Stimulated activated CD8-positive, alpha-beta memory T cell treated with anti-CD3 and anti-CD28 coated beads, Interleukin-7, amount 100 ng/mL, for 4 hours (primary cell): Measurements from ENCODE around the gene TEAD3.
"Not testable (repeated sequence)": the region's sequence is repeated elsewhere in the genome, so short reads cannot be mapped to it uniquely, and the experiment has no call there.

Experiments
- DNase-seq, 2 donors: peaks; one replicate each; pipeline ENCODE4 v3.0.0-alpha.2; 2020; ENCODE audit warnings: low read depth in 2 of 2

The TEAD3 gene

DNA sequence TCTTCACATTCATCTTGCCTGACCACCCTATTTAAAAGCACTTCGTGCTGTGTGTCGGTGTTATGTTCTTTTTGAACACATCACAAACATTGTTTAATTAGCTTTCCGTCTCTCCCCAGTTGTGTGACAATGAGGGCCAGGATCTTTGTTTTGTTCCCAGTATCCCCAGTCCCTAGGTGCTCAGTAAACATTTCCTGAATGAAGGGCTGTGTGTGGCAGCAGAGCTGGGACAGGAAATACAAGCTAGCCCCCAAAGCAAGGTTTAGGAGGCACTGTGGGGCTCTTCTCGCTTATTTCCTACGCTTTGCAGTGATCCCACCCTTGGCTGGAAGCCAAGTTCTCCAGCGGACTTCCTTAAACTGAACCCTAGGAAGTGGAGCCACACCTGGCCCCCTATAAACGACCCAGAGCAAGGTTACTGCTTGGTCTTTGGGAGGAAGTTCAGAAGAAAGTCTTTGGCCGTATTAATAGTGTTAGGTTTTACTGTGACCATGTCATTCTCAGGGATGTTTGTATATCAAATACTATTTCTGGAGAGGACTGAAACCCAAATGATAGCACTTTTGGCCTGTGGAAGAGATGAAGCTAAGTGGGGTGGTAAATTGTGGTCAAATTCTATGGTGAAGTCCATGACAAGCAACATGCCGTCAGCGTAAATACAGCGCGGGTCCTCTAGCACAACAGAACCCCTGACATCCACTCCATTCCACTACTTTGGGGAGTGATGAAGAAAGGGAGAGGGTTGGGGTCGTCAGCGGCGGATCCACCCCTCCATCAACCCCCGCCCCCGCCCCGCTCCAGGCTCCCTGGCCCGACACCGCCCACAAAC is 45.3 kb downstream of the TEAD3 start:
- DNase-seq: no peak

GRCh38 chr6:35449287-35449881 is 47.5 kb downstream of the TEAD3 start:
- no peak for DNase-seq

DNA sequence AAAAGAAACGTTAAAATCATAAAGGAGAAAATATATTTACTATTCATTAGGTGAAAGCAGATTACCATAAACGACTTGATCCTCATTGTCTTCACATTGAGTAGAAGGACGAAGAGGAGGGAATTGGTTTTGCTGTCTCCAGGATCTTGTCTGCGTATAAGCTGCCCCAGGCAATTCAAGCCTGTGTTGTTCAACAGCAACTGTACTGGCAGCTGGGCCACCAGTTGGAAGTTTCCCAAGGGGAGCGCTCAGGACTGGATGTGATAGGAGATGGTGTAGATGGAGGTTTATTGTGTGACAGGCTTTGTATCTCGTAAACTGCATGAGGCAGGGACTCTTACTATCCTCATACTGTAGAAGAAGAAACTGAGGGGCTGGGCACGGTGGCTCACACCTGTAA is 48.7 kb downstream of the TEAD3 start:
- no peak for DNase-seq

GRCh38 chr6:35445691-35446090 is 51.2 kb downstream of the TEAD3 start:
- DNase-seq: no peak

DNA sequence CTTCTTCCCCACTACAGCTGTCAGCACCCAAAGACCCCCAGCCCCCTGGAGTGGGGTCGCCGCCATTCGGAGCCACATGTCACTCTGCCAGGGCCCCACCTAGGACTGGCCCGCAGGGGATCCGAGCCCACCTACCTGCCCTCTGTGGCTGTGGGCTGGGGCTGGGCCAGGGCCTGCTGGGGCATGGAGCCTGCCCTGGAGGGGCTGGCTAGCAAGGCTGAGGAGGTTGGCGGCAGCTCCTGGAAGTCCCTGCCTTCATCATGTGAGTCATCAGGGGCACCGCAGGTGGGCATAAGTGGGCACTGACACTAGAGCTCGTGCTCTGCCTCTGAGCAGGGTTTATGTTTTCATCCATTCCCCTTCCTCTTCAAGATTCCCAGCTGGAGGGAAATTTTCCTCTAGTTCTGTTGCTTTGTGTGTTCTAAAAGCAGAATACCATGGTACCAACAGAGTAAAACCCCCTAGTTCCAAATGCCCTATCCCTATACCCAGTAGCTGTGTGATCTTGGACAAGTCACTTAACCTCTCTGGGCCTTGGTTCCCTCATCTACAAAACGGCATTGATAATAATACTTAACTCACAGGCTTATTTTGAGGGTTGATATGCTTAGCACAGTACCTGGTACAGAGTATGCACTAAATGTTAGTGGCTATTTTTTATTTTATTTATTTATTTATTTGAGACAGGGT is 53.4 kb downstream of the TEAD3 start:
- no peak for DNase-seq

- no peak for DNase-seq
Observed at GRCh38 chr6:35442693-35443092, 54.2 kb downstream of the TEAD3 start.

DNA sequence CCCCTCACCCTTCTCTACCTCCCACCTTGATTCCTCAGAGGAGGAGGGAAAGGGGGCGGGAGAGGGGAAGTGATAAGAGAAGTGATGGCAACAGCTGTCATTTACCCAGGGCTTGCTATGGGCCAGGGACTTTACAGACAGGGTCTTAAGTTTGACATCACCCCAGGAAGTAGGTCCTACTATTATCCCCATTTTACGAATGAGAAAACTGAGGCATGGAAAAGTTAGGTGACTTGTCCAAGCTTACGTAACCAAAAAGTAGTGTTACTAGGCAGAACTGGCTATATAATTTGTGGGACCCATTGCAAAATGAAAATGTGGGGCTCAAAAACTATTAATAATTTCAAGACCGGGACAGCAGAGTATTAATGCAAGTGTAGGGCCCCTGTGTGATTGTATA is 55.2 kb downstream of the TEAD3 start:
- no peak for DNase-seq

GRCh38 chr6:35441205-35441604 is 55.7 kb downstream of the TEAD3 start:
- DNase-seq: no peak

DNA sequence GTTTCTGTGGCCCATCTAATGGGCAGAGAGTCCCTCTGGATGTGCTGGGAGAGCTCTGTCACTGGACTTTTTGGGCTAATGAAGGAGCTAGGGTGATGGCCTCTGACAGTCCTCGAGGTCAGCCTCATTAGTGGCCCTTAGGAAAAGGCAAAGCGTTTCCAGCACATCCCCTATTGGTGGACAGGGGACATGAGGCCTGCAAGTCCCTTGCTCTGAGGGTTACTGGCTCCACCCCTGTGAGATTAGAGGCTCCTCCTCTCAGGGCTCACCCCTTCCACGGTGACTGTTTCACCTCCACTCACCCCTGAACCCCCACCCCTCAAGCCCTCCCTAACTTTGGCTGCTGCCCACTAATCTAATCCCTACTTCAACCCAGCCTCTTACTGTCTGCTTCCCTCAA is 57.6 kb downstream of the TEAD3 start:
- DNase-seq: no peak

DNA sequence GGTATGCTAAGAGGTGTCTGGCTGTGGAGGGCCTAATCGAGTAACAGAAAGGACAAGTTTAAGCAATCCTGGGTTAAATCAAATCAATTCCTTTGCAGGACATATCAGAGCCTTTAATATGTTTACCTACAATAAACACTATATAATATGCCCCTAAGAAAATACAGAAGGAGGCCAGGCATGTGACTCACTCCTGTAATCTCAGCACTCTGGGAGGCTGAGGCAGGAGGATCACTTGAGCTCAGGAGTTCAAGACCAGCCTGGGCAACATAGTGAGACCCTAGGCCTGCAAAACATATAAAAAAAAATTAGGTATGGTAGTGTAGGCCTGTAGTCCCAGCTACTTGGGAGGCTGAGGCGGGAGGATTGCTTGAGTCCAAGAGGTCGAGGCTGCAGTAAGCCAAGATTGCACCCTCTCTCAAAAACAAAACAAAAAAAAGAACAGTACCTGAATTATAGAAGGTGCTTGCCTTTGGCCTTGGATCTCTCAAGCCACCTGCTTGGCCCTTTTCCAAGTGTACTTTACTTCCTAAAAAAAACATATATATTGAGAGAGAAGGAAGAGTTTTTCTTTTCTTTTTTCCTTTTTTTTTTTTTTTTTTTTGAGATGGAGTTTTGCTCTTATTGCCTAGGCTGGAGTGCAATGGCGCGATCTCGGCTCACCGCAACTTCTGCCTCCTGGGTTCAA is 58.4 kb downstream of the TEAD3 start:
- not testable (repeated sequence) for DNase-seq

GRCh38 chr6:35436071-35436857 is 60.6 kb downstream of the TEAD3 start:
- no peak for DNase-seq

GRCh38 chr6:35435074-35435837 is 61.6 kb downstream of the TEAD3 start:
- no peak for DNase-seq

GRCh38 chr6:35432702-35433101 is 64.2 kb downstream of the TEAD3 start:
- DNase-seq: not testable (repeated sequence)

- no peak for DNase-seq
Observed at GRCh38 chr6:35432291-35432690, 64.6 kb downstream of the TEAD3 start.

DNA sequence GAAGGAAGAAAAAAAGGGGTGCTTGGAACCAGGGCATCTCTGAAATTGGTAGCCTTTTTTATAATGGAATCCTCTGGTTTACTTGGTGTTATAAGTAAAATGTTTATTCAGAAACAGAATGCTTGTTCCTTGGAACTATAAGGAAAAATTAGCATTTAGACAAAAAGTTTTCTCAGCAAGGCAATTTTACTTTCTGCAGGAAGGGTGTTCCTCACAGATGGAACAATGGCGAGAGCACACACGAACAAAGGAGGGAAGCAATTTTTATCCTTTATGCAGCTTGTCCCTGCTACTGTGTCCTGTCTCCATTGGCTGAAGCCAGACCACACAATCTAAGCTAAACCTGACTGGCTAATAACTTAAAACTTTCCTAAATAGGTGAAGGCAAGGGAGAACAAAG is 67.4 kb downstream of the TEAD3 start:
- DNase-seq: no peak

DNA sequence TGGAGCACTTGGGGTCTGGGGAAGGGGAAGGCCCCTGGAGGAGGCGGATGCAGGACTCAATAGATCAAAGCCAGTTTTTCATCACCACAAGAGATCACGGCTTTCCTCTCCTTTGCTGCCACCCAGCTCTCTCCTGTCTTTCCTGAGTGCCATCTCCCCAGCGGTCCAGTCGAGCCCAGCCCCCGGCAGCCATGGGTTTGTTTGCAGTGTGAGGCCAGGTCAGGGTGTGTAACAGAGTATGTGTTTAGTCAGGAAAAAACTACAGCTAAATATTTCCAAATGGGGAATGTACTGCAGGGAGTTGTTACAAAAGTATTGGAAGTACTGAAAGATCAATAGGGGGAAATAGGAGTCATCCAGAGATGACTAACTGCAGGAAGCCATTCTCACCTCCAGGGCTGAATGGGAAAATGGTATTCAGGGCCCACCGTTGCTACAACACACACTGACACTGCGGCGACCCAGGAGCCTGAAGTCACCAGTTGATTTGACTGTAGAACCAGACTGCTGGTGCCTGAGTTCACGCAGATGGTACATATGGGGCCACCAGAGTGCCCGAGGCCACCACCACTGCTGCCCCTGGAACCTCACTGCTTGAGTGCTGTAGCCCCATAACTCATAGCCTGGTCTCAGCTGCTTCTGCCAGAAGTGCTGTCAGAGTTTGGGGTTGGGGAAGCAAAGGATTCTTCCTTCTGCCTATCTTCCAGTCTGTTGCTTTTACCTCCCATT is 68.3 kb downstream of the TEAD3 start:
- DNase-seq: no peak

DNA sequence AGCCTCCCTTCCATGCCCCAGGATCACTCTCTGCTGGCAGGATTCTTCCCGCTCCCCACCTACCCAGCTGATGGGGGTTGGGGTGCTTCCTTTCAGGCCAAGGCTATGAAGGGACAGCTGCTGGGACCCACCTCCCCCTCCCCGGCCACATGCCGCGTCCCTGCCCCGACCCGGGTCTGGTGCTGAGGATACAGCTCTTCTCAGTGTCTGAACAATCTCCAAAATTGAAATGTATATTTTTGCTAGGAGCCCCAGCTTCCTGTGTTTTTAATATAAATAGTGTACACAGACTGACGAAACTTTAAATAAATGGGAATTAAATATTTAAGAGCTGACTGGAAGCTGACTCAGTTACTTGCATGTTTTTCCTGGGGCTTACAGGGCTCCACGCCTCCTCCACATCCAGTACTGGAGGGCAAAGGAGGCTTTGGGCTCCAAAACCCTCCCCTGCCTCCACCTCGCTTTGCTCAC is 69.0 kb downstream of the TEAD3 start:
- no peak for DNase-seq

GRCh38 chr6:35427435-35427834 is 69.4 kb downstream of the TEAD3 start:
- DNase-seq: no peak

- DNase-seq: no peak
Observed at GRCh38 chr6:35426074-35426473, 70.8 kb downstream of the TEAD3 start.

DNA sequence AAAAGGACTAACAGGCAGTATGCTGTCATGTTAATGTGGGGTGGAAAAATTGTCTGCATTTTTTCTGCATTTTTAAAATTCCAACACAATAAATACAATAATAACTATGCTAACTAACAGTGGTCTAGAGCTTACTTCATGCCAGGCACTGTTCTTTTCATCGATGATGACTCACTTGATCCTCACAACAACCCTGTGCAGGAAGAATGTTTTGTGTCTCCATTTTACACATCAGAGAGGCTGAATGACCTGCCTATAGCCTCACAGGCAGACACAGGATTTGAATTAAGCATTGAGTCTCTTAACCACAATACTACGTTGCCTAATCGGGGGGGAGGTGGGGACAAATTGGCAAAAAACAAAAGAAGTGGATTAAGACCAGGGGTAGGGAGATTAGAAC is 71.6 kb downstream of the TEAD3 start:
- DNase-seq: no peak
